Urinary bladder (tissue), 4 donors: ENCODE data around the gene SLC44A1. TPM values are rescaled to one million over a fixed set of nuclear protein-coding genes. Genes with fewer than 3 reads are reported as not detected.

Experiments used
- DNase-seq: peaks from one replicate; pipeline ENCODE4 v3.0.0-alpha.2; 2015; ENCODE audit errors: extremely low spot score
- H3K27ac ChIP-seq: one replicate; pipeline ENCODE4 v1.5.1; 2013; ENCODE audit warnings: low read depth, mild to moderate bottlenecking, moderate library complexity
- H3K36me3 ChIP-seq: one replicate; pipeline ENCODE4 v1.6.1; 2013; ENCODE audit warnings: mild to moderate bottlenecking, moderate library complexity; ENCODE audit not compliant: insufficient read depth
- H3K4me1 ChIP-seq: one replicate; pipeline ENCODE4 v1.6.1; 2013; ENCODE audit warnings: mild to moderate bottlenecking, moderate library complexity; ENCODE audit not compliant: insufficient read depth
- H3K4me3 ChIP-seq: one replicate; pipeline ENCODE4 v1.5.1; 2013; ENCODE audit warnings: low read depth, low read length
- WGBS: extraction: QIAGEN DNeasy Blood & Tissue Kit; methylation state at CpG from one replicate; pipeline ENCODE4 v1.1.7; 2013; 5-methylcytosine and 5-hydroxymethylcytosine counted together
- polyA plus RNA-seq: library from polyadenylated mRNA; stranded (reverse); fragments of 200-250 nt; gene quantifications from one replicate; pipeline ENCODE4 v1.2.3, GENCODE V29; 2013
- total RNA-seq: library from RNA; depleted of rRNA; stranded (reverse); fragments of >200 nt; gene quantifications from one replicate; pipeline ENCODE4 v1.2.3, GENCODE V29; 2014
- donor health status: healthy with polysubstance abuse.
- donor health status: healthy.

SLC44A1 gene
- total and polyA plus RNA-seq, 2 donors: 24.8 to 57.4 TPM

DNA sequence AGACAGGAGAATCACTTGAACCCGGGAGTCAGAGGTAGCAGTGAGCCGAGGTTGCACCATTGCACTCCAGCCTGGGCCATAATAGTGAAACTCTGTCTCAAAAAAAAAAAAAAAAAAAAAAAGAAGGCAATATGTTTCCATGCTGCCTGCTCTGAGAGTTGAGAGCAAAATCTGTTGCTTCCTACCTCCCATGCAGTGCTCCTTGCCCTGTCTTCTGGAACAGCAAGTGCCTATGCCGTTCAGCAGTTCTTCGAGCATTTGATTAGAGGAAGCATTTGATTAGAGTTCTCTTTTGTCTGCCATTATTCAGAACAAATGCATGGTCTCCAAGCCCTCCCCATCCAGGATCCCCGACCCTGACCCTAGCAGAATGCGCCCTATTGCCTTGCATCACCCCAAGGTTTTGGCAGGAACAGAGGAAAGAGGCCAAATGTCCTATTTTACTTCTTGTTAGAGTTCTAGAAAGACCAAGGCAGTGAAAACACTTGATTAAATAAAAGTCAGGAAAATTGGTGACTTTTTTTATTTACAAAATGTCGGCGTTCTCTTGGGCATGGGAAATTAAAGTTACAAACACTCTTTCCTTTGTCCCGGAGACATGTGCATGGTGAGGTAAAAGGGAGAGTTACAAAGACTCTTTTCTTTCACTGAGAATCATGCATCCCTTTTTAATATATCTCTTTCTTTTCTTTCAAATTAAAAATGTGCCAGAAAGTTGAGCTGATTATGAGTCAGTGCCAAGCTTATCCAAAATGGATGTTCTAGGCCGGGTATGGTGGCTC, 175.6 kb downstream of the SLC44A1 start:
- DNase-seq: no peak
- no peak overlapping the region for H3K27ac ChIP-seq
- H3K4me1 ChIP-seq: no peaks in the 10 kb centered on the region
- H3K4me3 ChIP-seq: no peak overlapping the region
- 93% methylated on average over 10 of the region's 10 CpGs for whole genome bisulfite sequencing
- no peaks in the 10 kb centered on the region for H3K36me3 ChIP-seq

DNA sequence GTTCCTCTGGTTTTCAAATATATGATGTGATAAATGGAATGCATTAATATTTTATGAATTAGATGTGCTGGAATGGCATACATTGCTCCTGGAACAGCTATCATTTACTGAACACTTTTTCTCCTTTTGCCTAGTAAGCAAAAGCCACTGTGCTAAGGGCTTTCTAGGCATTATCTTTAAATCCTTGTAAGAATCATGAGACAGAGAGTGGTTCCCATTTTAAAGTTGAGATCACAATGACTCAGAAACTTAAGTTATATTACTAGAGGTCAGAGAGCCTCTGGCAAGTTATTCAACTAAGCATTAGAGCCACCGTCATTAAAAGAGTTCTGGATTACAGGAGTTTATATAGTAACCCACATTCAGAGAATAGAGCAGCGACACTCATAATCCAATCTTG, 176.7 kb downstream of the SLC44A1 start:
- Histone ChIP-seq H3K27ac (no peak overlapping the region), H3K4me1 (no peaks in the 10 kb centered on the region), H3K4me3 (no peak overlapping the region), H3K36me3 (no peaks in the 10 kb centered on the region)
- WGBS: 67% methylated on average over 2 of the region's 2 CpGs
- no peak for DNase-seq

DNA sequence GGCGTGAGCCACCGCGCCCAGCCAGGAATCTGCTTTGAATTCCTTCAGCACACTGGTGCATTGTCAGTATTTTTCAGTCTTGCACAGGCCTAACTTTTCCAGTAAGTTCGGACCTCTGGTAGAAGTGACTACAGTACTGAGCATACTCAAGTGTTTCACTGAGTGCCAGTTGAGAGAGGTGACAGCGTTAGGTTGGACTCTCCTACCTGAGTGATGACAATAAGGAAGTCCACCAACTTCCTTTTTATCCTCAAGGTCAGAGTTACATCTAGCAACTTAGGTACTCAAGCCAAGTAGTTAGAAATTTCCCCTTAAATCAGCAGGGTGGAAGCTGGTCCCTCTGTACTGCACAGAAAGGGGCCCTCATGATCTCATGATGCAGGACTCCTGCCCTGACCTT, 177.4 kb downstream of the SLC44A1 start:
- H3K4me1 ChIP-seq: no peaks in the 10 kb centered on the region
- 94% methylated on average over 5 of the region's 5 CpGs for WGBS
- no peak overlapping the region for H3K4me3 ChIP-seq
- H3K27ac ChIP-seq: no peak overlapping the region
- DNase-seq: no peak
- H3K36me3 ChIP-seq: no peaks in the 10 kb centered on the region

DNA sequence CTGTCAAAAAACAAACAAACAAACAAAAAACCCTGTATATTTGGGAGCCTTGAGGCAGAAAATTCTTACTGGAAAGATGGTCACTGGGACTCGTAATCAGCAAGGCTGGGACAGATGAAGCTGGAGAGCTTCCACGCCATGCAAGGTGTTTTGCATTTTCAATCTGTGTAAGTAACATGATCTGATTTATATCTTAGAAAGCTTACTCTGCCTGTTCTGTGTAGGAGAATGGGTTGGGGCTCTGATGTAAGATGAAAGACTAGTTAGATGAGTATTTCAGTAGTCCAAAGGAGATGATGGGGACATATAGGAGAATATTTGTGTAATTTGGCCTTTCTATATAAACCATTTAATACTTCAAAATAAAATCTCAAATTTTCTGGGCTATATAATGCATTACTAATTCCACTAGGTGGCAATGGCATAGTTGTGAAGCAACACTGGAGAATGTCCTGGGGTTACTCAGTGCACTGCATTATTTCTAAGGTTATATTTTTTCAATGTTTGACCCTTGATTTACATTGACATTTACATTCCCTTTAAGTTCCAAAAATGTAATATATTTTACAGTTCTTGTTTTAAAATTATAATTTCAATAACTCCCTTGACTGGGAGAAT, 181.5 kb downstream of the SLC44A1 start:
- Histone ChIP-seq H3K4me3 (no peak overlapping the region), H3K27ac (no peak overlapping the region), H3K36me3 (no peaks in the 10 kb centered on the region), H3K4me1 (no peaks in the 10 kb centered on the region)
- 65% methylated on average over 2 of the region's 2 CpGs for WGBS
- DNase-seq: no peak

DNA sequence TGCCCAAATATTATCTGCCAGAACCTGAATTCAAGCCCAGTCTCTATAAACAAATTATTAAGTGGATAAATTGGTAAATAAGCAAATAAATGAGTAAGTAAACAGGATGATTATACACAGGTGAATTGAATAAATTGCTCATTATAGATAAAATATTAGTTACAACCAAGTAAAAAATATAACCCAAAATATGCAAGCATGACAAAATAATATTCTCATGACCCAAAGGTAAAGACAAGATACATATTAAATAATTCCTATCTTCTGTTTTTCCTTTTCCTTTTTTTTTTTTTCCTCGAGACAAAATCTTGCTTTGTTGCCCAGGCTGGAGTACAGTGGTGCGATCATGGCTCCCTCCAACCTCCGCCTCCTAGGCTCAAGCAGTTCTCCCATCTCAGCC, 182.2 kb downstream of the SLC44A1 start:
- no peak for DNase-seq
- Histone ChIP-seq H3K36me3 (no peaks in the 10 kb centered on the region), H3K4me1 (no peaks in the 10 kb centered on the region), H3K4me3 (no peak overlapping the region), H3K27ac (no peak overlapping the region)
- 92% methylated on average over 3 of the region's 3 CpGs for WGBS

DNA sequence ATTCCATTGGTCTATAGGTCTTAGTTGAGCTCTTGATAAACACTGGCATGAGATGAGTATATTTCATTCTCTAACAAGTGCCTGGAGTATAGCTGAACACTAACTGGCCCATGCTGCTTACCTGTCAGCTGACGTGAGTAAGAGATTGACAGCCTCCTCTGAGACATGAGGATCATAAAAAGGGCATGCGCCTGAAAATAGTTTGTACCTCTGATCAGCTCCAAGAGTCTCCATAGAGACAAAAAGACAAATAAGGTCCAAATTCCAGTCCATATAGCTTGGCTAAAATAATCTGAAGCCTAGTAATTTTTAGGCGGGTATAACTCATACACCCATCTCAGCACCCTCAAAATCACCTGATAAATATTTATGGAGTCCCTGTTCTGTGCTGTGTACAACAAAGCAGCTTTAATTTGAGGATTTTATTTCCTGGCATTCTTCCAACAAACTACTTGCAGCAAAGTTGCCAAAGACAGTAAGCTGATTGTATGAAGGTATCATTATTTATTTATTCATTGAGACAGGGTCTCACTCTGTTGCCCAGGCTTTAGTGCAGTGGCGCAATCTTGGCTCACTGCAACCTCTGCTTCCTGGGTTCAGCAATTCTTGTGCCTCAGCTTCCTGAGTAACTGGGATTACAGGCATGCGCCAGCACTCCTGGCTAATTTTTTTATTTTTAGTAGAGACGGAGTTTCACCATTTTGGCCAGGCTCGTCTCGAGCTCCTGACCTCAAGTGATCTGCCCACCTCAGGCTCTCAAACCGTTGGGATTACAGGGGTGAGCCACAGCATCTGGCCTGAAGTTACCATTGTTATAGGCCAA, 187.2 kb downstream of the SLC44A1 start:
- no peak for DNase-seq
- Histone ChIP-seq H3K27ac (no peak overlapping the region), H3K4me3 (no peak overlapping the region), H3K36me3 (no peaks in the 10 kb centered on the region), H3K4me1 (no peaks in the 10 kb centered on the region)
- 72% methylated on average over 9 of the region's 9 CpGs for WGBS

DNA sequence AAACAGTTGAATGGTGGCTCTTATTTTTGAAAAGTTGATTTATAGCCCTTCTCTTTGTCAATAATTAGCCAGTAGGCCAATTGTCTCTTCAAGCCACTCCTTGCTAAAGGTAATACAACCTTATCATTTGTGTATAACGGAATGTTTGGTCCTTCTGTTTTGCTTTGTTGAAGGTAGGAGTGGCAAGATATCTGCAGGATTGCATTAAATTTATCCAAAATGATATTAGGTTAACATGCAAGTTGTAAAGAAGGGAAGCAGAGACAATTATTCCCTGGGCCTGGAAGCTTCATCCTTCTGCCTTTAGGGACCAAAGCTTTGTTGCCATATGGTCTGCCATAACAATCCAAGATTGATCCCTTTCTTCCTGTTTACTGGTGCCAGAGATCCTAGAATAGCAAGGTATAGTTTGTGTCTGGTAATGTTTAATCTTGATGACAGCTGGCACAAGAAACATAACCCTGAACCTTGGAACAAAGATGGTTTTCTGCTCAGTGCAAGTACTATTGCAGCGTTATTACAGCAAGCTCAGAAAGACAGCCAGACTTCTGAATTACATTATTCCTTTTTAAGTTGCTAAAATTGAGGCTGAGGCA, 187.9 kb downstream of the SLC44A1 start:
- 73% methylated on average over 2 of the region's 2 CpGs for WGBS
- Histone ChIP-seq H3K27ac (no peak overlapping the region), H3K4me3 (no peak overlapping the region), H3K36me3 (no peaks in the 10 kb centered on the region), H3K4me1 (no peaks in the 10 kb centered on the region)
- no peak for DNase-seq

DNA sequence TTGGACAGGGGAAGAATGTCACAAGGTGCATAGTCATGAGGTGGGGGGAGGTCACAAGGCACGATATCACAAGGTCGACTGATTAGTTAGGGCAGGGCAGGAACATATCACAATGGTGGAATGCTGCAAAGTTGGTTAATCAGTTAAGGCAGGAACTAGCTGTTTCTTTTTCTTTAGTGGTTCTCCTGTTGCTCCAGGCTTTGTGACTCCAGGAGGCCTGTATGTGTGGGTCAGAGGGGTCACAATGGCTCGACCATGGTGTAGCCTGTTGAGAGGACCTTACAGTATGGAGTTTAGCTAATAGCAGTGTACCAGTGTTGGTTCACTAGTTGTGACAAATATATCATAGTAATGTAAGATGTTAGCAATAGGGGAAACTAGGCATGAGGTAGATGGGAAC, 191.0 kb downstream of the SLC44A1 start:
- Histone ChIP-seq H3K4me3 (no peak overlapping the region), H3K36me3 (no peaks in the 10 kb centered on the region), H3K4me1 (no peaks in the 10 kb centered on the region), H3K27ac (no peak overlapping the region)
- no peak for DNase-seq
- 90% methylated on average over 3 of the region's 3 CpGs for WGBS

DNA sequence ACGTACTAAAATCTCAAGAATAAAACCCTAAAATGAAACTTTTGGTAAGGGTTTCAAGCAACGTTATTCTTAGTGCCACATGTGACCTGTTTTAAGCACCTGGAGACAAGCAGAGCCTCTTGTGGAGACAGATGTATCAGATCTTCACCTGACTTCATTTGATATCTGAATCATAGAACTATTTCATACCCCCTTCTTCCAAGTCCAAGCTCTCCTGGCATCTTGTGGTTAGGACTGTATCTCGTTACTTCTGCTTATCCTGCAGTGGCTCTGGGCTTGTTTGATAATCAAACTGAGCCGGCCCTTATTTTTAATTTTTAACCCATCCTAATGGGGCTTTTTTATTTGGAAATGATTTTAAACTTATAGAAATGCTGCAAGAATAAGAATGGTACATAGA, 192.3 kb downstream of the SLC44A1 start:
- DNase-seq: no peak
- Histone ChIP-seq H3K4me1 (no peaks in the 10 kb centered on the region), H3K27ac (no peak overlapping the region), H3K36me3 (no peaks in the 10 kb centered on the region), H3K4me3 (no peak overlapping the region)
- WGBS: 87% methylated on average over 4 of the region's 4 CpGs

DNA sequence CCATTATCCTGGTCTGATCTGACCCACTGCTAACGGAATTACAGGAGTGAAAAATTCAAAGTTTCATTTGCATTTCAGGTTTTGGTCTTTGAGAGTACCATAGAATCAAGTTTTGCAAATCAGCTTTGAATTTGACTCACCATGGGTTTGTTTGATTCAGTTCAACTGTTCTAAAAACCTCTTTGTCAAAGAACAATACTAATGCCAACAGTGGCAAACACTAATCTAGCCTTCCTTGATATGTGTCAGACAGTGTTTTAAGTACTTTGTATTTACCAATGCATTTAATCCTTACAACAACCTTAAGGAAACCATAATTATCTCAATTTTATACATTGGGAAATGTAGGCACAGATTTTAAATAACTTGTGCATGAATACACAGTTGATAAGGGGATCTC, 193.3 kb downstream of the SLC44A1 start:
- Histone ChIP-seq H3K36me3 (no peaks in the 10 kb centered on the region), H3K27ac (no peak overlapping the region), H3K4me3 (no peak overlapping the region), H3K4me1 (no peaks in the 10 kb centered on the region)
- no peak for DNase-seq
- WGBS: 86% methylated on average over 1 of the region's 1 CpG

DNA sequence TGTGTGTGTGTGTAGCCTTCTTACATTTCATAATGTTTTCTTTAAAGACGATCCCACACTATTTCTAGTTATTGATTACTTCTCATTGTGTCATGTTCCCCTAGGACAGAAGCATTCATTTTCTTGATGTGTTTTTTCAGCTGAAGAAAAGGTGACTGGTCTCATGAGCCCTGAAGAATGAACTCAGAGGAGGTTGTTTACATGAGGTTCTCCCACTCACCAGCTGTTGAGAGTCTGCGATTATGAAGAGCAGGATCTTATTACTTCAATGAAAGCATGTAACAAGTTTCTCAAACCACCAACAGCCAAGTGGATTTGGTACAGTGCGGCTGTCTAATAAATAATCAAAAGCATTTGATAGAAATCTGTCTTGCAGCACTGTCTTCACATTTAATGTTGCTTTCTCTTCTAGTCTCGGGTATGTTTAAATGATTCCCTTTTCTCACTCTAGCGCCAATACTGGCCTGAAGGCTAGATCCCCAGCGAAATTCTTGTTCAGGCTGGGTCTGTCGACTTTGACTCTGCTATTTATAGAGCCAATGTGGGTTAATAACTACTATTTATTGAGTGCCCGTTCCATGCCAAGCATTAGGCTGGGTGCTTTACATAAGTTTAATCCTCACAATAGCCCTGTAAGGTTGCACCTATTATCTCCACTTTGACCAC, 193.8 kb downstream of the SLC44A1 start:
- no peaks in the 10 kb centered on the region for H3K4me1 ChIP-seq
- H3K27ac ChIP-seq: no peak overlapping the region
- 40% methylated on average over 8 of the region's 8 CpGs for WGBS
- no peak for DNase-seq
- no peaks in the 10 kb centered on the region for H3K36me3 ChIP-seq
- no peak overlapping the region for H3K4me3 ChIP-seq

DNA sequence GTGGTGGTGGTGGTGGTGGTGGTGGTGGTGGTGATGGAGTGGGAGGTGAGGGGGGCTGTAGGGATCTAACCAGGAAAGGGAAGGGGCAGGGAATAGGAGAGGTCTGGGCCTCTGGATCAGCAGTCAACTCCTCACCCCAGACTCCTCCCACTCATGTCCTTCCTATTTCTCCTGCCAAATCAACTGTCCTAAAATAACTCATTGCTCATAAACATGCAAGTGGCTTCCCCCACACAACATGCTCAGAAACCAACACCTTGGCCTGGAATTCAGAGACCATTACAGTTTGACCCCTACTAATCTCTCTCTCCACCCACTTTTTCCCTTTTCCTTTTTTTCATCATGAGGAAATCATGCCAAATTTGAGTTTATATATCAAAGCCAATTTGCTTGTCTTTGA, 195.0 kb downstream of the SLC44A1 start:
- H3K36me3 ChIP-seq: no peaks in the 10 kb centered on the region
- no peak overlapping the region for H3K27ac ChIP-seq
- no peak overlapping the region for H3K4me3 ChIP-seq
- DNase-seq: no peak
- no peaks in the 10 kb centered on the region for H3K4me1 ChIP-seq

DNA sequence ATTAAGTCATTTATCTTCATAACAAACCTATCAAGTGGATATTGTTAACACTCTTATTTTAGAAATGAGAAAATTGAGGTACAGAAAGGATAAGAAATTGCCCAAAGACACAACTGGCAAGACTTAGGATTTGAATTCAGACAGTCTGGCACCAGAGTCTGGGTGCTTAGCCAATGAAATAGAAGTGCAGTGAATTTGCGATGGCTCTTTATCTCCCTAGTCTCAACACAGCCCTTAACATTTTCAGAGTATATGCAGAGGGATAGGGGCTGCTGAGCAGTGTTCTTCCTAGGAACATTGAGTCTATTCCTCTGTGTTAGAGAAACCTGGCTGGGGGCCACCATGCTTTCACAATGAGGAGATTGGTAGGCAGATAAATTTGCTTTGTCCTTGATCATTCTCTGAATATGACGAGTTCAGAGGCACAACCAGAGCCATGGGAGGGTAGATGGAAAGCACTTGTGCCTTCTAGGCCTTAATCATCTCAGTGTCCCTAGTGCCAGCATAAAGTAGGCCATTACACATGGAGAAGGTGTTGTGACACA, 197.2 kb downstream of the SLC44A1 start:
- no peak overlapping the region for H3K27ac ChIP-seq
- DNase-seq: no peak
- whole genome bisulfite sequencing: 63% methylated on average over 2 of the region's 2 CpGs
- no peak overlapping the region for H3K4me3 ChIP-seq
- no peaks in the 10 kb centered on the region for H3K36me3 ChIP-seq
- H3K4me1 ChIP-seq: no peaks in the 10 kb centered on the region
